ENCODE measurements around the gene RHBDD1. TPM values are rescaled to one million over a fixed set of nuclear protein-coding genes. Genes with fewer than 3 reads are reported as not detected.
"Not testable (repeated sequence)": the region's sequence is repeated elsewhere in the genome, so short reads cannot be mapped to it uniquely, and the experiment has no call there.

The RHBDD1 gene
- total RNA-seq, 1 donor from 2014 or later = 9.9 TPM

DNA sequence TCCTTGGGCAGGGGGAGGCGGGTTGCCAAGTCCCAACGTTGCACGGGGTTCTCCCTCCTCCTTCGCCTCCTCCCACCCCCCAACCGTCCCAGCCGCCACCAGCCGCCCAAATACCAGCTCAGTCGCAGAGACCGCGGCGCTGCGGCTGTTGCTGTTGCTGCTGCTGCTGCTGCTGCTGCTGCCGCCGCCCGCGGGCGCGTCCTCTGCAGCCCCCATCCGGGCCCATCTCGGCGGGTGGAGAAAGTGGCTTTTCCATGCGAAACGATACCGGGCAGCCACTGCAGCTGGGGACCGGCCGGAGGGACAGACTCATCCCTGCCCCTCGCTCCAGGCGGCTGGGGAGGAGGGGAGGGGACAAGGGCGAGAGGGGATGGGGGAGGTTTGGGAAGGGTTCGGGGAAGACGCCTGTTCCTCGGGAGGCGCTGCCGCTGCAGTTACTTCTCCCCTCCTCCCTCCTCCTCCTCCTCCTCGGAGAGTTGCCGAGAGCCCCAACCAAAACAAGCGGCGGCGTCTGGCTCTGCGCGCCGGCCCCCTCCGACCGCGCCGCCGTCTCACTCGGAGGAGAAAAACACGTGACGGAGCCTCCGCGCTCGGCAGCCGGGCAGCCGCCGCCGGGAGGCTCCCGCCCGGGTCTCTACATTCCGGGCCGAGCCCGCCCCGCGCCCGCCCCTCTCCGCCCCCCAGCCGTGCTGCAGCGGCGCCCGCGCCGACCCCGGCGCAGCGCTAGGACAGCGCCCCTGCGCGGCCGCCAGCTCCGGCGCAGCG, 36.5 kb upstream of the RHBDD1 start, which contains the start of gene IRS1:
Gene IRS1, minus strand, starts transcription at position 610 of the 765 bp plus-strand sequence. CDS start 1,082 bp downstream, outside the sequence.
- no peak for DNase-seq (ENCODE audit: extremely low read depth, low read depth, low spot score)

DNA sequence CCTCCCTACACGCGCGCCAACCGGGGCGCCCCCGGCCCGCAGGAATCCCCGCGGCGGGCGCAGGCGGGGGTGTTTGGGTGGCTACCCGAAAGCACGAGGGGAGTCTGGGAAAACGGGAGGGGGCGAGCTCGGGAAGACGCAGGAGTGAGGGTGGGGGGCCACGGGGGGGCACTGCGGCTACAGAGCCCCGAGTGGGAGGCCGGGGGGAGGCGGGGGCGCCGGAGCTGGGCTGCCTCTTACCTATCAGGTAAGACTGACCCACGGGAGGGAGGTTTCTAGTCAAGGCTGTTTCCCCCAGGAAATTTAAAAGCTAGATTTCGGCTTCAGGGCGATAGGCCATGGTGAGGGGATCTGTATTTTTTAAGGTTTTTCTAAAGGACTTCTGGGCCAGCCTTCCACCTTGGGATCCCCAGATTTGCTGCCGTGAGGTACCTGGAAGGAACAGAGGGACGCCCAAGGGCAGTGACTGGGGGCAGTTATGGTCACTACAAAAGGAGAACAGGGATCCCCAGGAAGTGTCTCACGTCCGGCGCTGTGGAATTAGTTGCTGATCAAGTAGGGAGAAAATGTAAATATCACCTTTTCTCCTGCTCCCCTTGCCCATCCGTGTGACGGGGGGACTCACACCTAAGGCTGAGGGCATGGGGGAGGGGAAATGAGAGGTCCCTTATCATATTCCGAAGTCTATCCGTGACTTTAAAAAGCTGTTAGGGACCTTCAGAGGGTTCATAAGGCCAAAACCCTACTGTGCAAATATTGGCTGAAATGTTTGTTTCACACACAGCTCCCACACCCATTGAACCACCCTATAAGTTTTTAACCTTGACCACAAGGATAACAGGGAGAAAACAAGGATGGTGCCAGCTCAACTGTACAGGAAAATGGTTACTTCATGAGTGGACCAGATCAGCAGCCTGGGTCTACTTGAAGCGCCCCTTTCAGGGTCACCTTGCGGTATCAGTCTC, 35.6 kb upstream of the RHBDD1 start:
- no peak for DNase-seq (ENCODE audit: extremely low read depth, low read depth, low spot score)

DNA sequence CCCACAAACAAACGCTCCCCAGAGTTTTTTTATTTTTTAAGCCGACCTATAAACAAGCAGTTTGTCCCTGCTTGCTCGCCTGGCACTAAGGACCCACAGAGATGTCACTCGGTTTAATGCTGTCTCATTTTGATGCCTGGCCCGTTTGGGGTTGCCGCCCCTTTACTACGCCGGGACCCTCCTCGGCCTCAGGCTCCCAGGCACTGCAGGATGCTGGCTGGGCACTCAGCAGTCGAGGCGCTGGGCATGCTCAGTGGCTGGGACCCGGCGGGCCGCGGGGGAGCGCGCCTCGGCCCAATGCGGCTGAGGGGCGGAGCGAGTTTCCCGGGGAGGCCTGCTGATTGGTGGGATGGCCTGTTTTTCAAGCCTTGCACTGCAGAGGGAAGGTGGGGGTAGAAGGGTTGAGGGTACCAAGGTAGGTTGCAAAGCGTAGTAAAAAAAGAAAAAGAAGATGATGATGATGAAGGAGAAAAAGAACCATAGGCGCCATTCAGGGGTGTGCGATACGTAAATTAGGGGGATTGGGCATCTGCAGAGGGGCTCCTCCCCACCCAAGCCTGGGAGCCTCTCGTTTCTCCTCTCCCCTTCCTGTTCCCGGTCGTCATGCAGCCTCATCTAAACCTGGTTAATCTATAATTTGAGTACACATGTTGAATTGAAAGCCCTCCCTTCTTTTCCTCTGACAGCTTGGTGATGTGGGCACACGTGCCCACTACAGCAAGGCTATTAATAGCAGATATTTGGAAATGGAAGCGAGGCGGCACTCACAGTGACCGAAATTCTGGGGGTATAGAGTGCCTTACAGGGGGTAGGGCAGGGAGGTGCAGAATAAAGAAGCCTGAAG, 34.7 kb upstream of the RHBDD1 start:
- DNase-seq (ENCODE audit: extremely low read depth, low read depth, low spot score) = no peak

- DNase-seq (ENCODE audit: extremely low read depth, low read depth, low spot score) = peak; percentile 60
Observed at GRCh38 chr2:226802573-226802972, 33.3 kb upstream of the RHBDD1 start.

- no peak for DNase-seq (ENCODE audit: extremely low read depth, low read depth, low spot score)
Observed at GRCh38 chr2:226803410-226803809, 32.4 kb upstream of the RHBDD1 start.

DNA sequence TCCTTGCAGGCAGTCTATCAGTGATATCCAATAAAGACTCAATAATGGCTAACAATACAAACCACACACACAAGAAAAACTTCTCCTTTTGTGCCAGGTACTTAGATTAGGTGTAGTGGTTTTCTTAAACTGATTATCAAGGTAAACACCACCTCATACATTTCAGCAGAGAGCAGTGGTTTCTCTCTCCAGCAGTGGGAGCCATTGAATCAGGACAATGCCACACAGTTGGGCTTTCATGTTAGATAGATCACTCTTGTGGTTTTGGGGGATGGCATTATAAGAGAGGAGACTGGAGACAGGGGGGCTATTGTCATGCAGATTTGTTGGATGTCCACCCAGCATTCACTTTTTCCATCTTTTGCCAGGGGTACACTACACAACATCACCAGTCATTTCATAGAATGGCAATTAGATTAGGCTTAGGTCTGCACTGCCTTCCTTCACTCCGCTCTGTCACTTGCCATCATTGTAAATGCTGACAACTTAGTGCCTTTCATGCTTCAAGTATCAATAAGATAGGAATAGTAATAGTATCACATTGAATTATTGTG, 22.6 kb upstream of the RHBDD1 start:
- DNase-seq (ENCODE audit: extremely low read depth, low read depth, low spot score) = no peak

GRCh38 chr2:226818930-226819329, 16.9 kb upstream of the RHBDD1 start:
- no peak for DNase-seq (ENCODE audit: extremely low read depth, low read depth, low spot score)

- DNase-seq (ENCODE audit: extremely low read depth, low read depth, low spot score) = no peak
Observed at GRCh38 chr2:226825056-226825455, 10.8 kb upstream of the RHBDD1 start.

DNA sequence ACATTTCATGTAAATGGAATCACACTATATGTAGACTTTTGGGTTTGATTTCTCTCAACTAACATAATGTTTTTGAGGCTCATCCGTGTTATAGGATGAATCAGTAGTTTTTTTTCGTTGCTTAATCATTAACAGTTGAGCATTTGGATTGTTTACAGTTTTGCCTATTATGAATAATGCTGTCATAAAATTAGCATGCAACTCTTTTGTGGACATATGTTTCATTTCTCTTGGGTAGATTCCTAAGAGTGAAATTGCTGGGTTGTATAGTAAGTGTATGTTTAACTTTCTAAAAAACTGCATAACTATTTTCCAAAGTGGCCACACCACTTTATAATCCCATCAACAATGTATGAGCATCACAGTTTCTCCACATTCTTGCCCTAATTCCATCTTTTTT, 7.7 kb upstream of the RHBDD1 start:
- no peak for DNase-seq (ENCODE audit: extremely low read depth, low read depth, low spot score)

GRCh38 chr2:226829721-226830631, 5.9 kb upstream of the RHBDD1 start:
- no peak for DNase-seq (ENCODE audit: extremely low read depth, low read depth, low spot score)

DNA sequence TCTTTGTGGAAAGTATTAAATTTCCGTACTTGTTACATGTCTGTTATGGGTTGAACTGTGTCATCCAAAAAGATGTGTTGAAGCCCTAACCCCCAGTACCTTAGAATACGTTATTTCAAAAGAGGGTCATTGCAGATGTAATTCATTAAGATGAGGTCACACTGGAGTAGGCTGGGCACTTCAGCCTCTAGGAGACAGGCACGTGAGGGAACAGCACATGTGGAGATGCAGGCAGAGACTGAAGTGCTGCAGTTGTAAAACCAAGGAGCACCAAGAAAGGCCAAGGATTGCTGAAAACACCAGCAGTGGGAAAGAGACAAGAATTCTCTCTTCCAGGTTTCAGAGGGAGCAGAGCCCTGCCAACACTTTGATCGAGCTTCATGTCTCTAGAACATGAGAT, 4.6 kb upstream of the RHBDD1 start:
- no peak for DNase-seq (ENCODE audit: extremely low read depth, low read depth, low spot score)

DNA sequence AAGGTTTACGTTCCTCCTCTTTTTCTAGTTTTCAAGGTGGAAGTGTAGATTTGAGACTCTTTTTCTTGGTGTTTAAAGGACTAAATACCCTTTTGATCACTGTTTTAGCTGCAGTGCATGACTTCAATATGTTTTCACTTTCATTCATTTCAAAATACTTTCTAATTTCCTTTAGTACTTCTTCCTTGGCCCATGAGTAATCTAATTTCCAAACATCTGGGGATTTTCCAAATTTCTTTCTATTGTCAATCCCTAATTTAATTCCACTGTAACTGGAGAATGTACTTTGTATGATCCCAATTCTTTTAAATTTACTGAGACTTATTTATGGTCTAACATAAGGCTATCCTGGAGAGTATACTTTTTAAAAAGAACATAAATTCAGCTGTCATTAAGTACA, 3.8 kb upstream of the RHBDD1 start:
- DNase-seq (ENCODE audit: extremely low read depth, low read depth, low spot score) = no peak

DNA sequence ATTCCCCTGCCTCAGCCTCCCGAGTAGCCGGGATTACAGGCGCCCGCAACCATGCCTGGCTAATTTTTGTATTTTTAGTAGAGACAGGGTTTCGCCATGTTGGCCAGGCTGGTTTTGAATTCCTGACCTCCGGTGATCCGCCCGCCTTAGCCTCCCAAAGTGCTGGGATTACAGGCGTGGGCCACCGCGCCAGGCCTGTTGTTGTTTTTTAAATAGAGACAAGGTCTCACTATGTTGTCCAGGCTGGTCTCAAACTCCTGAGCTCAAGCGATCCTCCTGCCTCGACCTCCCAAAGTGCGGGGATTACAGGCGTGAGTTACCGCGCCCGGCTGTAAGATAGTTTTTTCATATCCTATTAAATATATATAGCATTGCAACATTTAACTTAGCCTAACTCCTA, 974 bp upstream of the RHBDD1 start:
- not testable (repeated sequence) for DNase-seq (ENCODE audit: extremely low read depth, low read depth, low spot score)

GRCh38 chr2:226835420-226835795, 446 bp upstream of the RHBDD1 start:
- no peak for DNase-seq (ENCODE audit: extremely low read depth, low read depth, low spot score)

GRCh38 chr2:226836548-226836885, 663 bp downstream of the RHBDD1 start:
- DNase-seq (ENCODE audit: extremely low read depth, low read depth, low spot score) = no peak

- DNase-seq (ENCODE audit: extremely low read depth, low read depth, low spot score) = no peak
Observed at GRCh38 chr2:226837334-226837733, 1.5 kb downstream of the RHBDD1 start.

- no peak for DNase-seq (ENCODE audit: extremely low read depth, low read depth, low spot score)
Observed at GRCh38 chr2:226837787-226838603, 2.1 kb downstream of the RHBDD1 start.

DNA sequence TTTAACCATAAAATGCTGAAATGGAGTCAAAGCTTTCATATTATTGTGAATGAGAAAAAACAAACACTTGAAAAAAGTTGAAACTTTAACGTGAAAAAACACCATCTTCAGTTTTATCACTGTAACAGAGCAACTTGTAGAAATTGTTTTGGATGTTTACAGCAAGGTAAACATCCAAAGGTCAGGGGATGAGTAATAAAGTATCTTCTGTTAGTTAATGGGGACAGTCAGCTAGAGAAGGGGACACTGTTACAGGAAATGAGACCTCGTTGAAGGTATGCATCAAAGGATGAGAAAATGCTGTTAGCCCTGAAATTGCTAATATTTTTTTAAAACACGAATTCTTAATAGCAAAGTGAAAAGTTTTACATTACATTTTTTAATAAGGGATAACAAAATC, 2.9 kb downstream of the RHBDD1 start:
- DNase-seq (ENCODE audit: extremely low read depth, low read depth, low spot score) = no peak

DNA sequence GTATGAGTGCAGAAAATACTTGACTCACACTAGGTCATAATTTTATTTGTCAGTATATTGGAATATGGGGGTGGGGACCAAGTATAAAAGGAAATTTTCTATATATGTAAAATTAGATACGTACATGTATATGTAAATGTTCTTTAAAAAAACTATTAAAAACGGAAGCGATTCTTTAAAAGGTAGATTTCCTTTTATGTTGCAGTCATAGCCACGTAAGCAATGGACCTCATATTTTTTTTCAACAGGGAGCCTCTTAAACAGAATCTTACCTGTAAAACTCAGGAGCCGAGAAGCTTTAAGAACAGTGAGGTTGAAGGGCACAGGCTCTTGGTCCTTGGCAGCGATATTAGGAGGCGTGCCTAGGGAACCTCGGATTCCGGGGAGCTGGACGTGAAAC, 3.3 kb downstream of the RHBDD1 start:
- no peak for DNase-seq (ENCODE audit: extremely low read depth, low read depth, low spot score)

All from glomerular endothelial cell (primary cell).